ENCODE data around the gene SHMT2. TPM values are rescaled to one million over a fixed set of nuclear protein-coding genes. Genes with fewer than 3 reads are reported as not detected.

The SHMT2 gene
- total and polyA plus RNA-seq, 2 of the 4 experiments (the other 2 are of a cell fraction) = 266 to 364 TPM

GRCh38 chr12:57235017-57235727, 5.7 kb downstream of the SHMT2 start:
- Histone ChIP-seq H4K8ac (ENCODE audit: low read depth in 2 of 2, low read length in 2 of 2) (no peak overlapping the region; a peak in 1 of 4 replicates), H3K14ac (replicated peaks; ENCODE audit: low read depth, low read length) (0 out of 2 replicates have a peak overlapping the region, but pooled peaks have one; percentile 14), H2AFZ (replicated peaks; ENCODE audit: low read length, poor library complexity) (peak overlapping the region; percentile 35), H3K79me1 (ENCODE audit: low read depth in 1 of 2, low read length in 2 of 2) (peaks cover 27 to 45% of the 10 kb centered on the region in 2 experiments), H3K9me3 (ENCODE audit: control insufficient read depth, insufficient read depth, low read length) (no peaks in the 10 kb centered on the region), H4K20me1 (ENCODE audit: insufficient read depth, low read length) (peaks cover 44% of the 10 kb centered on the region), H3K36me3 (ENCODE audit: control insufficient read depth, insufficient read depth, low read length) (peaks cover 45% of the 10 kb centered on the region), H2AK5ac (ENCODE audit: low read depth, low read length) (no peak overlapping the region), H2BK15ac (ENCODE audit: low read depth, low read length) (no peak overlapping the region), H3K4me2 (ENCODE audit: low read depth, low read length) (no peak overlapping the region), H3K23ac (ENCODE audit: low read depth, low read length) (no peak overlapping the region), H2BK5ac (ENCODE audit: low read depth, low read length, poor library complexity, severe bottlenecking) (no peak overlapping the region), H3K56ac (ENCODE audit: extremely low read depth, insufficient read depth, low read length) (no peak overlapping the region), H4K5ac (ENCODE audit: low read depth, low read length) (no peak overlapping the region), H4K91ac (ENCODE audit: insufficient read depth, low read depth, low read length) (no peak overlapping the region), H3K9me1 (ENCODE audit: insufficient read depth, low read length) (peaks cover 14% of the 10 kb centered on the region), H2BK120ac (ENCODE audit: low read depth, low read length) (no peak overlapping the region), H3K4me3 (ENCODE audit: insufficient read depth, low read depth, low read length) (no peak overlapping the region), H3K9ac (ENCODE audit: low read depth, low read length) (no peak overlapping the region), H3K4me1 (ENCODE audit: control insufficient read depth, insufficient read depth, low read length) (peaks cover 11% of the 10 kb centered on the region), H2BK20ac (ENCODE audit: low read depth, low read length) (no peak overlapping the region), H3K18ac (ENCODE audit: low read depth, low read length) (no peak overlapping the region), H3K27ac (ENCODE audit: insufficient read depth, low read length) (no peak overlapping the region; the same call in 1 of the 2 replicates), H2AK9ac (replicated peaks; ENCODE audit: low read depth, low read length, poor library complexity) (peak overlapping the region; percentile 5), H3K27me3 (ENCODE audit: control insufficient read depth, insufficient read depth, low read length) (no peaks in the 10 kb centered on the region), H3K4ac (ENCODE audit: low read depth, low read length) (no peak overlapping the region)
- in situ Hi-C loops (cut with MboI; ENCODE audit: low sequenced_read_pairs) = no loop called here
- DNase-seq = peak; percentile 60
- ChIA-PET POLR2A (ENCODE audit: unreplicated experiment) (interaction anchor here (0.5 kb wide), 1 partner anchor 22 kb away, joined by 9 read pairs; no protein-coding TSS in a partner anchor), CTCF (no interaction called here)
- WGBS, 2 experiments (ENCODE audit: extremely low coverage in 2 of 2, insufficient read length in 1 of 2) = 71% methylated on average over 8 of the region's 26 CpGs; no CpG with 5 or more reads in 1 of the 2 experiments
- intact Hi-C loops (cut with micrococcal nuclease) = loop anchor here (5.0 kb wide), 1 partner anchor 168 kb away; no protein-coding TSS in a partner anchor
- dilution Hi-C loops (cut with HindIII; ENCODE audit: low sequenced_read_pairs, unreplicated experiment) = no loop called here
- no TSS peak for BruUV-seq (replicated peaks)
- no peak for TF ChIP-seq NFE2L2 (IDR thresholded peaks at IDR 0.05; ENCODE audit: low read depth, low read length)
- no peak for TF ChIP-seq SMC3 (IDR thresholded peaks at IDR 0.05; ENCODE audit: low read depth, low read length)
- TF ChIP-seq, protein P1, sequence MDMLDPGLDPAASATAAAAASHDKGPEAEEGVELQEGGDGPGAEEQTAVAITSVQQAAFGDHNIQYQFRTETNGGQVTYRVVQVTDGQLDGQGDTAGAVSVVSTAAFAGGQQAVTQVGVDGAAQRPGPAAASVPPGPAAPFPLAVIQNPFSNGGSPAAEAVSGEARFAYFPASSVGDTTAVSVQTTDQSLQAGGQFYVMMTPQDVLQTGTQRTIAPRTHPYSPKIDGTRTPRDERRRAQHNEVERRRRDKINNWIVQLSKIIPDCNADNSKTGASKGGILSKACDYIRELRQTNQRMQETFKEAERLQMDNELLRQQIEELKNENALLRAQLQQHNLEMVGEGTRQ (IDR thresholded peaks at IDR 0.05; ENCODE audit: low read depth, low read length) = no peak
- no peak for TF ChIP-seq RFX5 (IDR thresholded peaks at IDR 0.05; ENCODE audit: low read depth, low read length)
- TF ChIP-seq ELK1 (IDR thresholded peaks at IDR 0.05; ENCODE audit: borderline replicate concordance, low read depth, low read length) = no peak
- 0 out of 2 replicates have a peak, but pooled peaks have one; percentile 9 for TF ChIP-seq CTCF (conservative IDR thresholded peaks at IDR 0.05; ENCODE audit: low read depth, low read length)
- ATAC-seq (ENCODE audit: low read depth) = no peak

All from IMR-90 (cell line).